Stimulated activated CD8-positive, alpha-beta memory T cell treated with anti-CD3 and anti-CD28 coated beads, Interleukin-12 subunit alpha, Interleukin-12 subunit beta, amount 100 ng/mL, for 4 hours (primary cell): ENCODE measurements around the gene FRAT1.
"Not testable (repeated sequence)": the region's sequence is repeated elsewhere in the genome, so short reads cannot be mapped to it uniquely, and the experiment has no call there.

Experiments used
- DNase-seq: peaks from one replicate; pipeline ENCODE4 v3.0.0-alpha.2; 2020; ENCODE audit warnings: low read depth

FRAT1 gene

GRCh38 chr10:97318772-97319651 is at the start of gene FRAT1:
Gene FRAT1 (plus strand): TSS chr10:97319271. CDS start chr10:97319454, 183 bp downstream.
- DNase-seq: peak; percentile 82

GRCh38 chr10:97270523-97271154 is 48.4 kb upstream of the FRAT1 start:
- DNase-seq: no peak

- no peak for DNase-seq
Observed at GRCh38 chr10:97273700-97274099, 45.4 kb upstream of the FRAT1 start.

- DNase-seq: no peak
Observed at GRCh38 chr10:97274828-97275227, 44.2 kb upstream of the FRAT1 start.

DNA sequence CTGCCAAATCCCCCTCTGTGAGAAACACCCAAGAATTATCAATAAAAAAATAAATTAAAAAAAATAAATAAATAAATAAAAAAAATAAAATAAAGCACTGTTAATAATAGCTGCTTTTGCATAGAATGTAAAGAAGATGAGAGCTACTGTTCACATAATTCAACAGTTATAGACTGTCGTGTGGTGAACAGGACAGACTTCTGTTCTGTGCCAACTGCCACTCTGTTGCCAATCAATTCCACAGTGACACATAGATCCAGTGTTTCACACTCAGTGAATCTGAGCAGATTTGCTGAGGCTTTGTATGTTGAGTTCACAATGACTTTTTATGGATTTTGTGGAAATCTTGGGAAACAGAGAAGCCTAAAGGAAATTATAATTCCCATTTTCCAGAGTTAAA is 41.5 kb upstream of the FRAT1 start:
- DNase-seq: no peak

DNA sequence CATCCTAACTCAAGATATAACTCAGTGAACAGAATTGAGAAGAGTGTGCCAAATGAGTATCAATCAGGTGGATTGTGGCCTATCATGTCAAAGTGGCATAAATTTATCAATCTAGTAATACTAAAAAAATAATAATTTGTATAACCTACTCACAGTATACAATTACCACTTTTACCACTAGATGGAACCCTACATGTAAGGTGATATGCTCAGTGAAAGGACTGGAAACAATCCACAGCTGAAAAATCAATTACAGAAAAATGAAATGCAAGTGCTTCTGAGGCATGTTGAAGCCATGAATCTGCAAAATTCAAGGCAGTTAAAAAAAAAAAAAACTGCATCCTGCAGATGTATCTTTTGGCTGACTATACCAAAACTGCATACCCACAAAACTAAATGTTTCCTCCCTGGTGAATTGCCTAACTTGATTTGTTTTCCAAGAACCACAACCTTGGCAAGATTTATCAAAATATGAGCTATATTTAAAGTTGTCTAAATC is 40.5 kb upstream of the FRAT1 start:
- no peak for DNase-seq

DNA sequence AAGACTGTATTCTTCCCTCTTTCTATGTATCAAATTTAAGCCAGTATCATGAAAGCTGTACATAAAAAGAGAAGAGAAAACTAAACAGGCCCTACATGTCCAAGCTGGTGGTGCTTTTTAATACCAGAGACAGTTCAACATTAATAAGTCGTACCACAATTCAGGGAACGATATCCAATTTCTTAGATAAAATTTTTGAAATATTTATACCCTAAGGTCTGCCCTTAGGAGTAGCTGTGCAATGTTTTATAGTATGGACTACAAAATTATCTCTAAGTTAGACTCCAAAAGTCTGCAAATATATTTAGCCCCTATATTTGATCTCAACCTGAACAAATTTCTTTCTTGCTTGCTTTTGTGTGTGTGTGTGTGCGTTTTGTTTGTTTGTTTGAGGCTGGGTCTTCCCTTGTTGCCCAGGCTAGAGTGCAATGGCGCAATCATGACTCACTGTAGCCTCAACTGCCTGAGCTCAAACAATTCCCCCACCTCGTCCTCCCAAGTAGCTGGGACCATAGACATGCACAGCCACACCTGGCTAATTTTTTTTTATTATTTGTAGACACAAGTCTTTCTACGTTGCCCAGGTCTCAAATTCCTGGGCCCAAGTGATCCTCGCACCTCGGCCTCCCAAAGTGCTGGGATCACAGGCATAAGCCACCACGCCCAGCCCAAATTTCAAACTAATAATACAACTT is 39.8 kb upstream of the FRAT1 start:
- DNase-seq: no peak

DNA sequence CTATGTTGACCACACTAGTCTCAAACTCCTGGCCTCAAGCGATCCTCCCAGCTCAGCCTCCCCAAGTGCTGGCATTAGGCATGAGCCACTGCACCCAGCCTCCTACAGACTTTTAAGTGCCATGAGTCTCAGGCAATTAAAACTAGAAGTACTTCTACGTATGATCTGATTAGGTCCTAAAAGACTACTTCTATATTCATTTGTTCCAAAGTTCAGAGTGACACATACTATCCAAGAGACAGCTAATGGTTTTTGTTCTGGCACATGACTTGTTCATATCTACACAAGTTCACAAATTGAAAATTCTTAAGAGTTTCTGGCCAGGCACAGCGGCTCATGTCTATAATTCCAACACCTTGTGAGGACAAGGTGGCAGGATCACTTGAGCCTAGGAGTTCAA is 38.3 kb upstream of the FRAT1 start:
- DNase-seq: no peak

GRCh38 chr10:97290076-97290475 is 29.0 kb upstream of the FRAT1 start:
- DNase-seq: not testable (repeated sequence)

GRCh38 chr10:97290576-97291356 is 28.3 kb upstream of the FRAT1 start:
- DNase-seq: not testable (repeated sequence)

DNA sequence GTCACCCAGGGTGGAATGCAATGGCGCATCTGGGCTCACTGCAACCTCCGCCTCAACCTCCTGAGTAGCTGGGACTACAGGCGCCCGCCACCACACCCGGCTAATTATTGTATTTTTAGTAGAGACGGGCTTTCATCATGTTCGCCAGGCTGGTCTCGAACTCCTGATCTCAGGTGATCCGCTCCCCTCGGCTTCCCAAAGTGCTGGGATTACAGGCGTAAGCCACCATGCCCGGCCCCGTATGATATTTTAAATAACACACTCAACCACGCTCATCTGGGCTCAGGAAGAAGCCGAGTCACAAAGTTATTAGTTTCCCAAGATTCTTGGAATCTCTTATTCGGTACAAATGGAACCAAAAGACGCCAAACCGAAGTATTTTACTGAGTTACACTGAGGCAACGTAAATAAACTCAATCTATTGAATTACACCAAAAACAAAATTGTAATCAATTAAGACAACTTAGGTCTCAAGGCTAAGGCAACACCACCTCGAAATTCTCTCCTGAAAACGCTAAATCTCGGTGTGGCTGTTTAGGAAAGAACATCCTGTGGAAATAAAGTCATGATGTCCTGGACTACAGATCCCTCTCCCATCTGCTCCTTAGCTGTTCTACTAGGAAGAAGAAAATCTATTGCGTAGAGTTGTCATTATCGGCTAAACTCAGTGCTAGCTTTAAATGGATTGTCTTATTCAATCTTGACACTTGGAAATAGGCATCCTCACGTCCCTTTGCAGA is 27.5 kb upstream of the FRAT1 start:
- no peak for DNase-seq

DNA sequence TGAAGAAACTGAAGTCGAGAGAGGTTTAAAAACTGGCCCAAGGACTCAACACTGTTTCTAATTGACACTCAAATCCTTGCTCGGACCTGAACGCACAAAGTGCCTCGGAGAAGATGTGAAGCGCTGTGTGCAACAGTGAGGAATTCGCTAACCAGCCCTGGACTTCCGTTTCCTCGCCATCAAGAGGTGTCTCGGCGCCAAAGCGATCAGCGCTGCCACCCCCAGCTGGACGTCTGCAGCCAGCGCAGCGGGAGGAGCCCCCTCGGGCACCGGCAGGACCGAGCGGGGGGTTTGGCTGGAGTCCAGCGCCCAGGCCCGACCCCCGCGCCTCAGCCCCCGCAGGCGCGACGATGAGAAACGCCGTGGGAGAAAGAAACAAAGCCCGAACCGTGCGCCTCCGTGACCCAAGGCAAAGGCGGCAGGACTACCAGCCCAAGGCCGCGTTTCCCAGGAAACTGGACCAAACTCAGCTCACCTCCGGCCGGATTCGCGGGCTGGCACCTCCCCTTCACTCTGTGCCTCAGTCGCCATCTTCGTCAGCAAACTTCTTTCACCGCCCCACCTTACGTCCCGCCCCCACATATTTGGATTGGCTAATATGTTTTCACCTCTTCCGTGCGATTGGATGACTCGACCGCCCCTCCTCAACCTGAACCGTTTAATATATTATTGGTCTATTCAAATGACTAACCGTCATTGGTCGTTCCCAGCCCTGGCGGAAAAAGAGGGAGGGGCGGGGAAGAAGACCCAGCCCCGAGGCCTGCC is 26.8 kb upstream of the FRAT1 start, which contains the start of gene ARHGAP19:
ARHGAP19 (minus strand) TSS at position 541 of the 765 bp plus-strand sequence; CDS start at position 531, 10 bp downstream.
- DNase-seq: peak; percentile 79

DNA sequence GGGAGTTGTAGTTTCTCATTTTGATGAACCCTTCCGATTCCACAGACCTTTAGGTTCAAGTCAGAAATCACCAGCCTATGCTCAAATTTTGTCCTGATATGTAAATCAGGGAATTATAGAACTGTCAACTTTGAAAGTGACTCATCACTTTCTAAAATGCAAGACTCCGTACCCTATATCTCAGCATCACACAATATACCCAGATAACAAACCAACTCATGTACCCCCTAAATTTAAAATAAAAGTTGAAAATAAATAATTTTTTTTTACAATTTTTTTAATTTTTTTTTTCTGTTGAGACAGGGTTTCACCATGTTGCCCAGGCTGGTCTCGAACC is 26.2 kb upstream of the FRAT1 start:
- DNase-seq: no peak

GRCh38 chr10:97297556-97298222 is 21.4 kb upstream of the FRAT1 start:
- DNase-seq: no peak

- no peak for DNase-seq
Observed at GRCh38 chr10:97298223-97298571, 20.9 kb upstream of the FRAT1 start.

GRCh38 chr10:97300980-97301379 is 18.1 kb upstream of the FRAT1 start:
- no peak for DNase-seq

DNA sequence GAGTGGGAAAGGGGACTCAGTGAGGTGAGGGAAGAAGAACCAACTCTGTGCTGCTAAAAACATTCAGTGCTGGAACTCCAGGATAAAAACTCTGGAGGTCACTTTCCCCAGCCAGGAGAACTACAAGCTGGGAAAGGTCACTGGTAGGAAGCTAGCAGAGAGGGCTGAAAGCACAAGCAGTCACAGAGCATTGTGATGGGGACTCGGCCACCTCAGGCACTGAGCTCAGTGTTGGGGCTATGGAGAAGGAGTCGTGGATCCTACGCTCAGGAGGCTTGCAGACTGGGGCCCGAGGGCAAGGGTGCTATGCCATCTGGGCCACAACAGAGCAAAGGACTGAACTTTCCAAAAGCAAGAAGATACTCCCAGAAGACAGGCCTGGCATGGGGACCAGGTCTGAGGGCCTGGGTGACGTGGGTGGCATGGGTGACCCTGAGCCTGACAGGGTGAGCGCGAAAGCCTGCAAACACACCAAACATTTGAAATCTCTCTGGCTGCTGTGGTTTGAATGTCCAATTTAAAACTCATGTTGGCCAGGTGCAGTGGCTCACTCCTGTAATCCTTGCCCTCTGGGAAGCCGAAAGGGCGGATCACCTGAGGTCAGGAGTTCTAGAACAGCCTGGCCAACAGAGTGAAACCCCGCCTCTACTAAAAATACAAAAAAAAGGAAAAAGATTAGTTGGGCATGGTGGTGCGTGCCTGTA is 16.8 kb upstream of the FRAT1 start:
- DNase-seq: no peak

- no peak for DNase-seq
Observed at GRCh38 chr10:97307441-97307840, 11.6 kb upstream of the FRAT1 start.
